ENCODE measurements around the gene BLM.

Gene BLM

GRCh38 chr15:90765966-90766365, 48.8 kb downstream of the BLM start:
- H3K4me3 ChIP-seq (ENCODE audit: low read depth, low read length), result no peak overlapping the region
- peaks cover 20% of the 10 kb centered on the region for H3K36me3 ChIP-seq
- no peak for DNase-seq
- H3K4me1 ChIP-seq, result no peaks in the 10 kb centered on the region
- no peaks in the 10 kb centered on the region for H3K27me3 ChIP-seq
- no peaks in the 10 kb centered on the region for H3K9me3 ChIP-seq
- TF ChIP-seq, protein P1, sequence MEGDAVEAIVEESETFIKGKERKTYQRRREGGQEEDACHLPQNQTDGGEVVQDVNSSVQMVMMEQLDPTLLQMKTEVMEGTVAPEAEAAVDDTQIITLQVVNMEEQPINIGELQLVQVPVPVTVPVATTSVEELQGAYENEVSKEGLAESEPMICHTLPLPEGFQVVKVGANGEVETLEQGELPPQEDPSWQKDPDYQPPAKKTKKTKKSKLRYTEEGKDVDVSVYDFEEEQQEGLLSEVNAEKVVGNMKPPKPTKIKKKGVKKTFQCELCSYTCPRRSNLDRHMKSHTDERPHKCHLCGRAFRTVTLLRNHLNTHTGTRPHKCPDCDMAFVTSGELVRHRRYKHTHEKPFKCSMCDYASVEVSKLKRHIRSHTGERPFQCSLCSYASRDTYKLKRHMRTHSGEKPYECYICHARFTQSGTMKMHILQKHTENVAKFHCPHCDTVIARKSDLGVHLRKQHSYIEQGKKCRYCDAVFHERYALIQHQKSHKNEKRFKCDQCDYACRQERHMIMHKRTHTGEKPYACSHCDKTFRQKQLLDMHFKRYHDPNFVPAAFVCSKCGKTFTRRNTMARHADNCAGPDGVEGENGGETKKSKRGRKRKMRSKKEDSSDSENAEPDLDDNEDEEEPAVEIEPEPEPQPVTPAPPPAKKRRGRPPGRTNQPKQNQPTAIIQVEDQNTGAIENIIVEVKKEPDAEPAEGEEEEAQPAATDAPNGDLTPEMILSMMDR (IDR thresholded peaks at IDR 0.05; ENCODE audit: low read depth, low read length), result no peak

DNA sequence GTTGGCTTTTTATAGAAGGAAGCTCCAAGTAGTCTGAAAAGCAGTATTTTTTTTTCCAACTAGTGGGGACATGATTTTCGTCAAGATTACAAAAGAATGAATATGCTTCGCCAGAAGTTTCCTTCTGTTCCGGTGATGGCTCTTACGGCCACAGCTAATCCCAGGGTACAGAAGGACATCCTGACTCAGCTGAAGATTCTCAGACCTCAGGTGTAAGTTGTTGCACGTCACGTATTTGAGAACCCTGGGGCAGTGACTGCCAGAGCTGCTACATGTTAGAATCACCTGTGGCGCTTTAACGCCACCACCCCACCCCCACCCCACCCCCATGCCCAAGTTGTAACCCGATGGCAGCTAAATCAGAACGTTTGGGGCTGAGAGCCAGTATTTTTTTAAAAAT, 52.2 kb downstream of the BLM start:
- H3K4me3 ChIP-seq (ENCODE audit: low read depth, low read length), result no peak overlapping the region
- H3K36me3 ChIP-seq, result peaks cover 17% of the 10 kb centered on the region
- H3K9me3 ChIP-seq, result no peaks in the 10 kb centered on the region
- no peaks in the 10 kb centered on the region for H3K4me1 ChIP-seq
- no peak for DNase-seq
- no peaks in the 10 kb centered on the region for H3K27me3 ChIP-seq
- TF ChIP-seq, protein P1 (IDR thresholded peaks at IDR 0.05; ENCODE audit: low read depth, low read length), result no peak

DNA sequence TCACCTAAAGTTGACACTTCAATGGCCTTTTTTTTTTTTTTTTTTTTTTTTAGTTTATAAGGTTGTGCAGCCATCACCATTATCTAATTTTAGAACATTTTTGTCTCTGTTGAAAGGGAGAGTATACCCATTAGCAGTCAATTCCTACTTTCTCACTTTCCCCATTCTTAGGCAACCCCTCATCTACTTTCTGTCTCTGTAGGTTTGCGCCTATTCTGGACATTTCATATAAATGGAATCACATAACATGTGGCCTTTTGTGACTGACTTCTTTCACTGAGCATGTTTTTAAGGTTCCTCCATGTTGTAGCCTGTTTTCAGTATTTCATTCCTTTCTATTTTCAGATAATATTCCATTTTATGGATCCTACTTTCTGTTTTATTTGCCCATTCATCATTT, 56.3 kb downstream of the BLM start:
- TF ChIP-seq, protein P1 (IDR thresholded peaks at IDR 0.05; ENCODE audit: low read depth, low read length), result no peak
- H3K4me3 ChIP-seq (ENCODE audit: low read depth, low read length), result no peak overlapping the region
- no peaks in the 10 kb centered on the region for H3K4me1 ChIP-seq
- no peaks in the 10 kb centered on the region for H3K9me3 ChIP-seq
- no peaks in the 10 kb centered on the region; the same call in 1 of the 2 replicates for H3K27me3 ChIP-seq
- H3K36me3 ChIP-seq, result peaks cover 9% of the 10 kb centered on the region
- DNase-seq, result no peak

- no peak for DNase-seq
- Histone ChIP-seq H3K27me3 (no peaks in the 10 kb centered on the region; the same call in 1 of the 2 replicates), H3K4me3 (ENCODE audit: low read depth, low read length) (no peak overlapping the region), H3K36me3 (peaks cover 2% of the 10 kb centered on the region), H3K4me1 (no peaks in the 10 kb centered on the region), H3K9me3 (no peaks in the 10 kb centered on the region)
- TF ChIP-seq, protein P1 (IDR thresholded peaks at IDR 0.05; ENCODE audit: low read depth, low read length), result no peak
These were observed 57.8 kb downstream of the BLM start for GRCh38 chr15:90774731-90775514.

DNA sequence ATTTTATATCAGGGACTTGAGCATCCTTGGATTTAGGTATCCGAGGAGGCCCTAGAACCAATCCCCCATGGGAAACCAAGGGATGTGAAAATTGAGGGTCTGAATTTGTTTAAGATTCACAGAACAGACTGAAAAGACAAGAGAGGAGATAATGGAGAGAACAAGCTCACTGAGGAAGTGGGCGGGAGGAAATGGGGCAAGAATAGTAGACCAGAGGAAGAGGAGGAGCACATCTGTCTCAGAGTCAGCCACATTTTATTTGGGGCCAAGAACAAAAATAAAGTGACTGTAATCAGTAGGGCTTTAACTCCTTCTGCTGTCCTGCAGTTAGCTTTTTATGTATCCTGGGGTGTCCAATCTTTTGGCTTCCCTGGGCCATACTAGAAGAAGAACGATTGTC, 63.8 kb downstream of the BLM start:
- H3K36me3 ChIP-seq, result no peaks in the 10 kb centered on the region; the same call in none of the 2 replicates
- TF ChIP-seq, protein P1 (IDR thresholded peaks at IDR 0.05; ENCODE audit: low read depth, low read length), result no peak
- H3K9me3 ChIP-seq, result no peaks in the 10 kb centered on the region
- H3K27me3 ChIP-seq, result no peaks in the 10 kb centered on the region; the same call in 1 of the 2 replicates
- no peak for DNase-seq
- no peaks in the 10 kb centered on the region for H3K4me1 ChIP-seq
- no peak overlapping the region for H3K4me3 ChIP-seq (ENCODE audit: low read depth, low read length)

GRCh38 chr15:90782442-90782841, 65.3 kb downstream of the BLM start:
- Histone ChIP-seq H3K36me3 (no peaks in the 10 kb centered on the region; the same call in none of the 2 replicates), H3K4me1 (no peaks in the 10 kb centered on the region), H3K9me3 (no peaks in the 10 kb centered on the region), H3K27me3 (no peaks in the 10 kb centered on the region), H3K4me3 (ENCODE audit: low read depth, low read length) (no peak overlapping the region)
- DNase-seq, result no peak
- TF ChIP-seq, protein P1 (IDR thresholded peaks at IDR 0.05; ENCODE audit: low read depth, low read length), result no peak
